Thyroid gland (tissue), 4 donors: ENCODE measurements around the gene ZNF213. TPM values are rescaled to one million over a fixed set of nuclear protein-coding genes. Genes with fewer than 3 reads are reported as not detected.

Experiments used
- DNase-seq, 2 donors: peaks; one replicate each; pipeline ENCODE4 v3.0.0-alpha.2; 2019
- H3K27ac ChIP-seq, 3 donors: fragments of 200-600 bp; sonication (generic); 1 replicate in 2 of 3; 2 replicates in 1 of 3; pipeline ENCODE4 v1.5.1; 2016 to 2019; ENCODE audit warnings: mild to moderate bottlenecking in 1 of 3, moderate library complexity in 1 of 3
- H3K27me3 ChIP-seq: fragments of 200-600 bp; sonication (generic); one replicate; pipeline ENCODE4 v1.5.1; 2019
- H3K36me3 ChIP-seq, 2 donors: fragments of 200-600 bp; sonication (generic); one replicate each; pipeline ENCODE4 v1.5.1; 2016 to 2019
- H3K4me1 ChIP-seq, 2 donors: fragments of 200-600 bp; sonication (generic); one replicate each; pipeline ENCODE4 v1.5.1; 2017 to 2019
- H3K4me3 ChIP-seq, 3 donors: fragments of 200-600 bp; sonication (generic); replicated peaks in 1 of 3; 1 replicate in 2 of 3; 2 replicates in 1 of 3; pipeline ENCODE4 v1.5.1; 2016; ENCODE audit warnings: mild to moderate bottlenecking in 1 of 3
- H3K9me3 ChIP-seq: fragments of 200-600 bp; sonication (generic); one replicate; pipeline ENCODE4 v1.5.1; 2017
- CTCF ChIP-seq, 6 experiments: fragments of 200-600 bp in 3 of 6; fragments of 450-650 bp in 3 of 6; sonication (generic) in 3 of 6; IDR thresholded peaks; one replicate each; pipeline ENCODE4 v1.5.1; 2016 to 2019; ENCODE audit warnings: antibody characterized with exemption in 6 of 6, mild to moderate bottlenecking in 2 of 6, inconsistent platforms in 1 of 6, moderate library complexity in 1 of 6
- POLR2A ChIP-seq, 2 donors: fragments of 450-650 bp; IDR thresholded peaks; one replicate each; pipeline ENCODE4 v1.6.1; 2017; ENCODE audit warnings: antibody characterized with exemption in 2 of 2, mild to moderate bottlenecking in 2 of 2, moderate library complexity in 1 of 2
- WGBS, 2 donors: methylation state at CpG; one replicate each; pipeline ENCODE4 v1.1.5; 2017; 5-methylcytosine and 5-hydroxymethylcytosine counted together
- intact Hi-C: fragments of 100-400 bp; cut with DNase I; formaldehyde crosslinking; loops from one replicate; pipeline ENCODE4 v1.15.1; 2023
- total RNA-seq, 4 donors: library from RNA; depleted of rRNA; stranded (reverse); fragments of >200 nt; gene quantifications; one replicate each; pipeline ENCODE4 v1.2.3, GENCODE V29; 2016

ZNF213 gene
- total RNA-seq, 4 donors from 2014 or later: 5.2 to 10.2 (median 8.7) TPM

- DNase-seq: no peak
- no peak overlapping the region for H3K27ac ChIP-seq
- H3K4me3 ChIP-seq: no peak overlapping the region
- H3K9me3 ChIP-seq: no peaks in the 10 kb centered on the region
- H3K27me3 ChIP-seq: no peaks in the 10 kb centered on the region
- intact Hi-C loops: loop anchor here (10.0 kb wide), 1 partner anchor 51 kb away; no protein-coding TSS in a partner anchor
- H3K36me3 ChIP-seq: no peaks in the 10 kb centered on the region
- H3K4me1 ChIP-seq: peaks cover 19 to 24% of the 10 kb centered on the region in 2 donors
- 63 to 69% methylated on average over 14 to 17 of the region's 17 CpGs for WGBS, 2 donors
- TF ChIP-seq POLR2A (IDR thresholded peaks at IDR 0.05) (no peak), CTCF (IDR thresholded peaks at IDR 0.05) (no peak)
Measured at GRCh38 chr16:3113765-3114479, 20.9 kb upstream of the ZNF213 start.

GRCh38 chr16:3115003-3115402 is 19.8 kb upstream of the ZNF213 start:
- TF ChIP-seq POLR2A (IDR thresholded peaks at IDR 0.05) (no peak), CTCF (IDR thresholded peaks at IDR 0.05) (no peak)
- Histone ChIP-seq H3K4me3 (no peak overlapping the region), H3K4me1 (peaks cover 19 to 24% of the 10 kb centered on the region in 2 donors), H3K9me3 (no peaks in the 10 kb centered on the region), H3K27me3 (no peaks in the 10 kb centered on the region), H3K27ac (no peak overlapping the region), H3K36me3 (peaks cover 6 to 7% of the 10 kb centered on the region in 2 donors)
- no peak for DNase-seq
- WGBS, 2 donors: 95 to 99% methylated on average over 11 to 12 of the region's 12 CpGs
- intact Hi-C loops: loop anchor here (10.0 kb wide), 1 partner anchor 50 kb away; no protein-coding TSS in a partner anchor

- no peak overlapping the region for H3K4me3 ChIP-seq
- 72 to 78% methylated on average over 7 to 12 of the region's 14 CpGs for WGBS, 2 donors
- no peak overlapping the region for H3K27ac ChIP-seq
- no peak for DNase-seq
- peaks cover 19 to 24% of the 10 kb centered on the region in 2 donors for H3K4me1 ChIP-seq
- intact Hi-C loops: loop anchor here (10.0 kb wide), 1 partner anchor 49 kb away; no protein-coding TSS in a partner anchor
- no peaks in the 10 kb centered on the region for H3K9me3 ChIP-seq
- peaks cover 9 to 11% of the 10 kb centered on the region in 2 donors for H3K36me3 ChIP-seq
- TF ChIP-seq POLR2A (IDR thresholded peaks at IDR 0.05) (no peak), CTCF (IDR thresholded peaks at IDR 0.05) (no peak)
- no peaks in the 10 kb centered on the region for H3K27me3 ChIP-seq
Measured at GRCh38 chr16:3115561-3115960, 19.3 kb upstream of the ZNF213 start.

GRCh38 chr16:3118204-3118790 is 16.5 kb upstream of the ZNF213 start:
- Histone ChIP-seq H3K9me3 (no peaks in the 10 kb centered on the region), H3K36me3 (peaks cover 9 to 11% of the 10 kb centered on the region in 2 donors), H3K27me3 (no peaks in the 10 kb centered on the region), H3K27ac (no peak overlapping the region), H3K4me1 (peaks cover 7 to 10% of the 10 kb centered on the region in 2 donors), H3K4me3 (no peak overlapping the region)
- no peak for DNase-seq
- intact Hi-C loops: loop anchor here (10.0 kb wide), 1 partner anchor 47 kb away; no protein-coding TSS in a partner anchor
- 90 to 93% methylated on average over 16 of the region's 16 CpGs for WGBS, 2 donors
- no peak for TF ChIP-seq POLR2A (IDR thresholded peaks at IDR 0.05)
- TF ChIP-seq CTCF (IDR thresholded peaks at IDR 0.05): no peak

- Histone ChIP-seq H3K36me3 (peaks cover 9 to 11% of the 10 kb centered on the region in 2 donors), H3K4me3 (no peak overlapping the region), H3K4me1 (peaks cover 1 to 9% of the 10 kb centered on the region in 2 donors), H3K27me3 (no peaks in the 10 kb centered on the region), H3K27ac (no peak overlapping the region), H3K9me3 (no peaks in the 10 kb centered on the region)
- 90 to 95% methylated on average over 18 to 20 of the region's 20 CpGs for WGBS, 2 donors
- no peak for DNase-seq
- intact Hi-C loops: loop anchor here (10.0 kb wide), 1 partner anchor 46 kb away; no protein-coding TSS in a partner anchor
- no peak for TF ChIP-seq POLR2A (IDR thresholded peaks at IDR 0.05)
- TF ChIP-seq CTCF (IDR thresholded peaks at IDR 0.05): no peak
Measured at GRCh38 chr16:3118846-3119245, 16.0 kb upstream of the ZNF213 start.
